ENCODE data around the gene PCDH9. TPM values are rescaled to one million over a fixed set of nuclear protein-coding genes. Genes with fewer than 3 reads are reported as not detected.

PCDH9 gene
- total RNA-seq, 1 experiment from 2014 or later, result 0.11 TPM

DNA sequence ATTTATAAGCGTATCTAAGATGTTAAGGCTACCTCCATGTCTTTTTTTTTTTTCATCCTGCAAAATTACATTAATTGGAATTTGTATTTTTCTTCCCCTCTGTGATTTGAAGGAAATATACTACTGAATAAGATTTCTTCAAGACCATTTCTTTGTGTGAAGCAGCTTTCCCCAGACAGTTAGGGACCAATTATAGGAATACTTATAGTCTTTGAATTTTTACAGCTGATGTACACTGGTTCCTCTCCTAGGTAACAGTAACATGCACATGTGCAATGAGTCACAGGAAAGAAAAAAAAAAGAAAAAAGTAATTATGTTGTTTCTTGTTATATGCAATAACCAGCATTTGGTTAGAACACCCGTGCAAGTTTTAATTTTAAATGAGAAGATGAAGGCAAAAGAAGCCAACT, 82.0 kb downstream of the PCDH9 start:
- CTCF ChIA-PET, result no interaction called here
- BruUV-seq (replicated peaks), result no TSS peak
- no peaks in the 10 kb centered on the region for H3K4me1 ChIP-seq

DNA sequence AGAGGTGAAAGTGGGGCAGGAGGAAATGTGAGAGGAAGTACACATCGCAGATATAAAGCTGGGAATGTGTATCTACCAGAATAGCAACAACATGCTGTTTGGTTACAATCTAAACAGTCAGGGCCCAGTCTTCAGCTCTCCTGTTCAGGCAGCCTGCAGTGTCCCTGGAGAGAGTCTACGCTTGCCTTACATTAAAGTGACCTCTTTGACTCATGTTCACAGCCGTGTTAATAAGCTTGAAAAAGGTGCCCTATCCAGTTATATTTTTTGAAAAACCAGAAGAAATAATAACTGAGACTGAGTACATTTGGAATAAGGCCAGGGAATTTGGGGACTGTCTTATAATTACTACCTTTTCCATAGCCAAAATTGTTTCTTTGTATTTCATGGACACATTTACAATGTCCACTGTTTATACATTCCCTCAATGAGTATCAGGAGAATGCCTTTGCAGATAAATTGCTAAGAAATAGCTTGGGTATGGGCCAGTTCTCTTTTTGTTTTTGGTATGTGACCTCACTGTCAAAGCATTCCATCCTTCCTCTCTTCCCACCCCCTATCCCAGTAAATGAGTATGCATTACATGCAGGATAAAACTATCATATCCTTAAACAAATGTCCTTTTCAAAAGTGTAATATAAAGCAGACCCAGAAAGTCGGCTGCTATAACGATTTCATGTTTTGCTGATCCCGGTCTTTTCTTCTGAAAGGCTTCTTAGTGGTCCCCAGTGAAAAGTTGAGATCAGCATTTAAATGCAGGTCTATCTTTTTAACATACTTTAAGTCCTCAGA, 82.6 kb downstream of the PCDH9 start:
- no peak overlapping the region for H3K4me3 Mint-ChIP-seq (ENCODE audit: unreplicated experiment)
- DNase-seq, result no peak
- H3K27me3 Mint-ChIP-seq (ENCODE audit: insufficient read depth, unreplicated experiment), result no peaks in the 10 kb centered on the region
- Histone ChIP-seq H3K9me3 (no peaks in the 10 kb centered on the region), H3K36me3 (ENCODE audit: control insufficient read depth, insufficient read depth, low read length) (no peaks in the 10 kb centered on the region), H3K4me3 (ENCODE audit: low read depth, low read length) (no peak overlapping the region), H3K27me3 (replicated peaks; ENCODE audit: control insufficient read depth, insufficient read depth, low read length) (no peaks in the 10 kb centered on the region), H3K4me1 (no peaks in the 10 kb centered on the region)
- no peak overlapping the region for H3K27ac Mint-ChIP-seq (ENCODE audit: unreplicated experiment)
- no peaks in the 10 kb centered on the region for H3K36me3 Mint-ChIP-seq (ENCODE audit: insufficient read depth, unreplicated experiment)
- H3K4me1 Mint-ChIP-seq (ENCODE audit: low read depth, unreplicated experiment), result peaks cover 6% of the 10 kb centered on the region
- no TSS peak for BruUV-seq (replicated peaks)
- intact Hi-C loops (cut with micrococcal nuclease; ENCODE audit: unreplicated experiment), result loop anchor here (5.0 kb wide), 1 partner anchor 70 kb away; no protein-coding TSS in a partner anchor
- no peaks in the 10 kb centered on the region for H3K9me3 Mint-ChIP-seq (ENCODE audit: unreplicated experiment)
- TF ChIP-seq, protein P1, sequence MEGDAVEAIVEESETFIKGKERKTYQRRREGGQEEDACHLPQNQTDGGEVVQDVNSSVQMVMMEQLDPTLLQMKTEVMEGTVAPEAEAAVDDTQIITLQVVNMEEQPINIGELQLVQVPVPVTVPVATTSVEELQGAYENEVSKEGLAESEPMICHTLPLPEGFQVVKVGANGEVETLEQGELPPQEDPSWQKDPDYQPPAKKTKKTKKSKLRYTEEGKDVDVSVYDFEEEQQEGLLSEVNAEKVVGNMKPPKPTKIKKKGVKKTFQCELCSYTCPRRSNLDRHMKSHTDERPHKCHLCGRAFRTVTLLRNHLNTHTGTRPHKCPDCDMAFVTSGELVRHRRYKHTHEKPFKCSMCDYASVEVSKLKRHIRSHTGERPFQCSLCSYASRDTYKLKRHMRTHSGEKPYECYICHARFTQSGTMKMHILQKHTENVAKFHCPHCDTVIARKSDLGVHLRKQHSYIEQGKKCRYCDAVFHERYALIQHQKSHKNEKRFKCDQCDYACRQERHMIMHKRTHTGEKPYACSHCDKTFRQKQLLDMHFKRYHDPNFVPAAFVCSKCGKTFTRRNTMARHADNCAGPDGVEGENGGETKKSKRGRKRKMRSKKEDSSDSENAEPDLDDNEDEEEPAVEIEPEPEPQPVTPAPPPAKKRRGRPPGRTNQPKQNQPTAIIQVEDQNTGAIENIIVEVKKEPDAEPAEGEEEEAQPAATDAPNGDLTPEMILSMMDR (IDR thresholded peaks at IDR 0.05; ENCODE audit: insufficient read depth in 1 of 2, low read depth in 1 of 2, low read length in 1 of 2, severe bottlenecking in 1 of 2, unreplicated experiment in 1 of 2), result no peak
- ChIA-PET POLR2A (no interaction called here), CTCF (no interaction called here)

More for the DNA sequence above, 82.0 kb downstream of the PCDH9 start:
- Histone ChIP-seq H3K36me3 (ENCODE audit: control insufficient read depth, insufficient read depth, low read length) (no peaks in the 10 kb centered on the region), H3K9me3 (no peaks in the 10 kb centered on the region), H3K27me3 (replicated peaks; ENCODE audit: control insufficient read depth, insufficient read depth, low read length) (no peaks in the 10 kb centered on the region), H3K4me3 (ENCODE audit: low read depth, low read length) (no peak overlapping the region)
- DNase-seq, result no peak
- intact Hi-C loops (cut with micrococcal nuclease; ENCODE audit: unreplicated experiment), result loop anchor here (5.0 kb wide), 1 partner anchor 71 kb away; no protein-coding TSS in a partner anchor
- TF ChIP-seq, protein P1 (IDR thresholded peaks at IDR 0.05; ENCODE audit: insufficient read depth in 1 of 2, low read depth in 1 of 2, low read length in 1 of 2, severe bottlenecking in 1 of 2, unreplicated experiment in 1 of 2), result no peak
- no peaks in the 10 kb centered on the region for H3K36me3 Mint-ChIP-seq (ENCODE audit: insufficient read depth, unreplicated experiment)
- no peaks in the 10 kb centered on the region for H3K9me3 Mint-ChIP-seq (ENCODE audit: unreplicated experiment)
- H3K4me1 Mint-ChIP-seq (ENCODE audit: low read depth, unreplicated experiment), result peaks cover 6% of the 10 kb centered on the region
- no peak overlapping the region for H3K27ac Mint-ChIP-seq (ENCODE audit: unreplicated experiment)
- no peaks in the 10 kb centered on the region for H3K27me3 Mint-ChIP-seq (ENCODE audit: insufficient read depth, unreplicated experiment)
- no peak overlapping the region for H3K4me3 Mint-ChIP-seq (ENCODE audit: unreplicated experiment)
- POLR2A ChIA-PET, result no interaction called here

DNA sequence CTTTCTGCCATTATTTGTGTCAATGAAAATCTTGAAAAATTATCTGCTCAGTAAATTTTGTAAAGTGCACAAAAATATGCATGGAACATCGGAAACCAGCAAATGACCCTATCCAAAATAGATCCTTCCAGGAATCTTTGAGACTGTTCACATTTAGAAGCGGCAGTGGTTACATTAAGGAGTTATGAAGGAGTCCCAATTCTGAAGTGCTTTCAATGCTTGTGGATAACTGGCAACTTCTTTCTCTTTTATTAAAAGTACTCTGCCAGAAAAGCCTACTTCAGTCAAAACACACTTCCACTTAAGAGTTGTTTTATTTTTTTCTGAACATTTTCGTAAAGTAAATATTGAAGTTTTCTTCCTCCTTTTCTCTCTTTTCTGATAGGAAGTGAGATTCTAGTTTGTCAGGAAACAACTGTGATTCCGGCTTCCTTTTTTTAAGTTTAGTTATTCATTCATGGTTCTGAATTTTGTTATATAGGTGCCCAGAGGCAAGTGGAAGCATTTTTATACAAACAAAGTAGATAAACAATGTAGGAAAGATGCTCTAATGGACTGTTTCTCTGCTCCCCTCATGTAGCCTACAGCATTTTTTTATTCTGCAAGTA, 83.5 kb downstream of the PCDH9 start:
- intact Hi-C loops (cut with micrococcal nuclease; ENCODE audit: unreplicated experiment), result loop anchor here (5.0 kb wide), 1 partner anchor 69 kb away; no protein-coding TSS in a partner anchor
- Mint-ChIP-seq H3K27ac (ENCODE audit: unreplicated experiment) (no peak overlapping the region), H3K4me1 (ENCODE audit: low read depth, unreplicated experiment) (peaks cover 6% of the 10 kb centered on the region), H3K4me3 (ENCODE audit: unreplicated experiment) (no peak overlapping the region), H3K36me3 (ENCODE audit: insufficient read depth, unreplicated experiment) (no peaks in the 10 kb centered on the region), H3K9me3 (ENCODE audit: unreplicated experiment) (no peaks in the 10 kb centered on the region), H3K27me3 (ENCODE audit: insufficient read depth, unreplicated experiment) (no peaks in the 10 kb centered on the region)
- H3K27me3 ChIP-seq (replicated peaks; ENCODE audit: control insufficient read depth, insufficient read depth, low read length), result no peaks in the 10 kb centered on the region
- H3K4me1 ChIP-seq, result no peaks in the 10 kb centered on the region
- no peaks in the 10 kb centered on the region for H3K36me3 ChIP-seq (ENCODE audit: control insufficient read depth, insufficient read depth, low read length)
- no peak for DNase-seq
- CTCF ChIA-PET, result no interaction called here
- POLR2A ChIA-PET, result no interaction called here
- no TSS peak for BruUV-seq (replicated peaks)
- no peak overlapping the region for H3K4me3 ChIP-seq (ENCODE audit: low read depth, low read length)
- TF ChIP-seq, protein P1 (IDR thresholded peaks at IDR 0.05; ENCODE audit: insufficient read depth in 1 of 2, low read depth in 1 of 2, low read length in 1 of 2, severe bottlenecking in 1 of 2, unreplicated experiment in 1 of 2), result no peak
- no peaks in the 10 kb centered on the region for H3K9me3 ChIP-seq

Measured in Caco-2 (cell line).